ENCODE results near the gene AK1.

GRCh38 chr9:127863191-127863621 is 14.3 kb downstream of the AK1 start:
- TF ChIP-seq, protein P1, sequence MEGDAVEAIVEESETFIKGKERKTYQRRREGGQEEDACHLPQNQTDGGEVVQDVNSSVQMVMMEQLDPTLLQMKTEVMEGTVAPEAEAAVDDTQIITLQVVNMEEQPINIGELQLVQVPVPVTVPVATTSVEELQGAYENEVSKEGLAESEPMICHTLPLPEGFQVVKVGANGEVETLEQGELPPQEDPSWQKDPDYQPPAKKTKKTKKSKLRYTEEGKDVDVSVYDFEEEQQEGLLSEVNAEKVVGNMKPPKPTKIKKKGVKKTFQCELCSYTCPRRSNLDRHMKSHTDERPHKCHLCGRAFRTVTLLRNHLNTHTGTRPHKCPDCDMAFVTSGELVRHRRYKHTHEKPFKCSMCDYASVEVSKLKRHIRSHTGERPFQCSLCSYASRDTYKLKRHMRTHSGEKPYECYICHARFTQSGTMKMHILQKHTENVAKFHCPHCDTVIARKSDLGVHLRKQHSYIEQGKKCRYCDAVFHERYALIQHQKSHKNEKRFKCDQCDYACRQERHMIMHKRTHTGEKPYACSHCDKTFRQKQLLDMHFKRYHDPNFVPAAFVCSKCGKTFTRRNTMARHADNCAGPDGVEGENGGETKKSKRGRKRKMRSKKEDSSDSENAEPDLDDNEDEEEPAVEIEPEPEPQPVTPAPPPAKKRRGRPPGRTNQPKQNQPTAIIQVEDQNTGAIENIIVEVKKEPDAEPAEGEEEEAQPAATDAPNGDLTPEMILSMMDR (IDR thresholded peaks at IDR 0.05; ENCODE audit: control extremely low read depth in 1 of 3, insufficient read depth in 1 of 3, low read depth in 1 of 3, low read length in 3 of 3), result no peak
- TF ChIP-seq GABPA (IDR thresholded peaks at IDR 0.05; ENCODE audit: borderline replicate concordance, insufficient read depth, low read length), result no peak
- TF ChIP-seq POLR2AphosphoS5 (IDR thresholded peaks at IDR 0.05; ENCODE audit: low read depth, low read length), result no peak
- TF ChIP-seq POLR2A (IDR thresholded peaks at IDR 0.05; ENCODE audit: control extremely low read depth in 1 of 2, low read depth in 2 of 2, low read length in 2 of 2), result no peak
- no peak for TF ChIP-seq RBBP5 (IDR thresholded peaks at IDR 0.05; ENCODE audit: borderline replicate concordance, low read depth, low read length)

Data from H1 (cell line).